Fibroblast of lung (primary cell): Measurements from ENCODE around the gene HIPK2. TPM values are rescaled to one million over a fixed set of nuclear protein-coding genes. Genes with fewer than 3 reads are reported as not detected.

Experiments
- DNase-seq, 2 donors: peaks; one replicate each; pipeline versions ENCODE4 v3.0.0 to v3.0.0-alpha.2; 2010; ENCODE audit warnings: low read depth in 2 of 2
- H2AFZ ChIP-seq: 2 replicates; pipeline ENCODE4 v1.5.1; 2012; ENCODE audit warnings: low read length, control low read depth, inconsistent platforms
- H3K27ac ChIP-seq: 2 replicates; pipeline ENCODE4 v1.5.1; 2011; ENCODE audit warnings: low read length, control low read depth; ENCODE audit not compliant: insufficient read depth
- H3K27me3 ChIP-seq: 2 replicates; pipeline ENCODE4 v1.5.1; 2011; ENCODE audit warnings: mild to moderate bottlenecking, low read length; ENCODE audit not compliant: control insufficient read depth, insufficient read depth
- H3K36me3 ChIP-seq: 2 replicates; pipeline ENCODE4 v1.5.1; 2011; ENCODE audit warnings: low read length; ENCODE audit not compliant: control insufficient read depth, insufficient read depth
- H3K4me1 ChIP-seq: 2 replicates; pipeline ENCODE4 v1.5.1; 2011; ENCODE audit warnings: low read length; ENCODE audit not compliant: control insufficient read depth, insufficient read depth; ENCODE audit errors: extremely low read depth
- H3K4me2 ChIP-seq: 2 replicates; pipeline ENCODE4 v1.5.1; 2011; ENCODE audit warnings: low read length, control low read depth; ENCODE audit not compliant: insufficient read depth; ENCODE audit errors: extremely low read depth
- H3K4me3 ChIP-seq, 4 experiments: fragments of 200-600 bp in 1 of 4; sonication (generic) in 1 of 4; replicated peaks in 1 of 4; 2 replicates each; pipeline ENCODE4 v1.5.1; 2011 to 2016; ENCODE audit warnings: low read length in 4 of 4, low read depth in 3 of 4, mild to moderate bottlenecking in 3 of 4, control low read depth in 2 of 4, inconsistent platforms in 1 of 4, mixed read lengths in 1 of 4; ENCODE audit not compliant: insufficient read depth in 1 of 4; ENCODE audit errors: control extremely low read depth in 1 of 4
- H3K79me2 ChIP-seq: 2 replicates; pipeline ENCODE4 v1.5.1; 2012; ENCODE audit warnings: mild to moderate bottlenecking, low read length, inconsistent platforms; ENCODE audit not compliant: control insufficient read depth, insufficient read depth
- H3K9ac ChIP-seq: 2 replicates; pipeline ENCODE4 v1.5.1; 2011; ENCODE audit warnings: mild to moderate bottlenecking, low read length, control low read depth; ENCODE audit not compliant: insufficient read depth
- H3K9me3 ChIP-seq: 2 replicates; pipeline ENCODE4 v1.5.1; 2012; ENCODE audit warnings: low read depth, low read length; ENCODE audit not compliant: control insufficient read depth, insufficient read depth
- H4K20me1 ChIP-seq: 2 replicates; pipeline ENCODE4 v1.5.1; 2011; ENCODE audit warnings: low read length; ENCODE audit not compliant: control insufficient read depth, insufficient read depth; ENCODE audit errors: extremely low read depth
- EZH2 ChIP-seq: IDR thresholded peaks from 2 replicates; pipeline ENCODE4 v1.5.1; 2012; ENCODE audit warnings: low read length, control low read depth, mild to moderate bottlenecking; ENCODE audit errors: missing control alignments
- polyA plus RNA-seq, 2 donors: library from polyadenylated mRNA; depleted of rRNA in 1 of 2; stranded (reverse) in 1 of 2; unstranded in 1 of 2; fragments of >200 nt; gene quantifications; 2 replicates each; pipeline ENCODE4 v1.2.1, GENCODE V29; 2011 to 2012; ENCODE audit warnings: missing spikeins in 1 of 2
- total RNA-seq: library from RNA; depleted of rRNA; stranded (reverse); fragments of >200 nt; gene quantifications from 2 replicates; pipeline ENCODE4 v1.2.1, GENCODE V29; 2014
- TF ChIP-seq, protein P1 (sequence below), 2 donors: IDR thresholded peaks in 1 of 2; conservative IDR thresholded peaks in 1 of 2; 1 replicate in 1 of 2; 2 replicates in 1 of 2; pipeline ENCODE4 v1.5.1; 2011 to 2012; ENCODE audit warnings: low read length in 2 of 2, control low read depth in 1 of 2, inconsistent platforms in 1 of 2, low read depth in 1 of 2, mild to moderate bottlenecking in 1 of 2

Gene HIPK2
- total and polyA plus RNA-seq, 2 donors (not counting 1 experiment from before 2014, with no cell fraction given) = 10.1 to 11.1 TPM

DNA sequence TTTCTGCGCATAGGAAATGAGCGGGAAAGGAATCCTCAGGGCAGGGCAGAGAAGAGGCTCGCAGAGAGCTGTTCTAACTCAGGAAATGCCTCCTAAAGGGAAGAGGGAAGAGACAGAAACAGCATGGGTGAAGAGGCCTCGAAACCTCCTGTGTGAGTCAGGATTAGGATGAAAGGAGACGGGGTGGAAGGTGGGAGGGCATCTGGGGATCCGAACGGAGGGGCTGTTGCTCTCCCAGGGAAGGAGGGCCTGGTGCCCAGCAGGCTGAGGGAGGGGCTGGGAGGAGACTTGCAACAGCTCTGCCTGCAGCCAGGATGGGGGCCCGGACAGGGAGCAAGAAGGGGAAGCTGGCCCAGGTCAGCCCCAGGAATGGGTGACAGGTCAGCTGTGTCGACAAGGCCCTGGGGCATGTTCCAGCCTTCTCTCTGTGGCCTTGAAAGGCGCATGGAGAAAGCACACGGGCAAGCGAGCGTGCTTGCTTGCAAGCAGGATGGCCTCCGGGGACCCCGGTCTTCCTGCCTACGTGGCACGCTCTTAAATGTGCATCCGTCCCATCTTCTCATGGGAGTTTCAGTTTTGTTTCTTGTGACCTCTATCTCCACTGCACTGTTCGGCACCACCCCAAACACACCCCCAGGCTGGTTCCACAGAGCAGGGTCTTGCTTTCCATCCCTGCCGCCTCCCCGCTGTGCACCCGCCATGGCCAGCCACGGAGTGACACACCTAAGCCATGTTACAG, 63.5 kb downstream of the HIPK2 start:
- DNase-seq = no peak
- no peaks in the 10 kb centered on the region for H3K9me3 ChIP-seq
- H3K36me3 ChIP-seq = peaks cover 19% of the 10 kb centered on the region
- no peaks in the 10 kb centered on the region for H4K20me1 ChIP-seq
- H3K9ac ChIP-seq = no peak overlapping the region
- peaks cover 6% of the 10 kb centered on the region for H3K4me1 ChIP-seq
- TF ChIP-seq, protein P1, sequence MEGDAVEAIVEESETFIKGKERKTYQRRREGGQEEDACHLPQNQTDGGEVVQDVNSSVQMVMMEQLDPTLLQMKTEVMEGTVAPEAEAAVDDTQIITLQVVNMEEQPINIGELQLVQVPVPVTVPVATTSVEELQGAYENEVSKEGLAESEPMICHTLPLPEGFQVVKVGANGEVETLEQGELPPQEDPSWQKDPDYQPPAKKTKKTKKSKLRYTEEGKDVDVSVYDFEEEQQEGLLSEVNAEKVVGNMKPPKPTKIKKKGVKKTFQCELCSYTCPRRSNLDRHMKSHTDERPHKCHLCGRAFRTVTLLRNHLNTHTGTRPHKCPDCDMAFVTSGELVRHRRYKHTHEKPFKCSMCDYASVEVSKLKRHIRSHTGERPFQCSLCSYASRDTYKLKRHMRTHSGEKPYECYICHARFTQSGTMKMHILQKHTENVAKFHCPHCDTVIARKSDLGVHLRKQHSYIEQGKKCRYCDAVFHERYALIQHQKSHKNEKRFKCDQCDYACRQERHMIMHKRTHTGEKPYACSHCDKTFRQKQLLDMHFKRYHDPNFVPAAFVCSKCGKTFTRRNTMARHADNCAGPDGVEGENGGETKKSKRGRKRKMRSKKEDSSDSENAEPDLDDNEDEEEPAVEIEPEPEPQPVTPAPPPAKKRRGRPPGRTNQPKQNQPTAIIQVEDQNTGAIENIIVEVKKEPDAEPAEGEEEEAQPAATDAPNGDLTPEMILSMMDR (conservative IDR thresholded peaks at IDR 0.05 in 1 of 2, IDR thresholded peaks at IDR 0.05 in 1 of 2; ENCODE audit: low read depth in 1 of 2, low read length in 2 of 2) = no peak
- TF ChIP-seq EZH2 = no peak
- H3K79me2 ChIP-seq = peaks cover 13% of the 10 kb centered on the region
- no peak overlapping the region for H2AFZ ChIP-seq
- no peak overlapping the region for H3K27ac ChIP-seq
- H3K4me3 ChIP-seq = no peak overlapping the region
- no peaks in the 10 kb centered on the region for H3K27me3 ChIP-seq
- no peak overlapping the region for H3K4me2 ChIP-seq

DNA sequence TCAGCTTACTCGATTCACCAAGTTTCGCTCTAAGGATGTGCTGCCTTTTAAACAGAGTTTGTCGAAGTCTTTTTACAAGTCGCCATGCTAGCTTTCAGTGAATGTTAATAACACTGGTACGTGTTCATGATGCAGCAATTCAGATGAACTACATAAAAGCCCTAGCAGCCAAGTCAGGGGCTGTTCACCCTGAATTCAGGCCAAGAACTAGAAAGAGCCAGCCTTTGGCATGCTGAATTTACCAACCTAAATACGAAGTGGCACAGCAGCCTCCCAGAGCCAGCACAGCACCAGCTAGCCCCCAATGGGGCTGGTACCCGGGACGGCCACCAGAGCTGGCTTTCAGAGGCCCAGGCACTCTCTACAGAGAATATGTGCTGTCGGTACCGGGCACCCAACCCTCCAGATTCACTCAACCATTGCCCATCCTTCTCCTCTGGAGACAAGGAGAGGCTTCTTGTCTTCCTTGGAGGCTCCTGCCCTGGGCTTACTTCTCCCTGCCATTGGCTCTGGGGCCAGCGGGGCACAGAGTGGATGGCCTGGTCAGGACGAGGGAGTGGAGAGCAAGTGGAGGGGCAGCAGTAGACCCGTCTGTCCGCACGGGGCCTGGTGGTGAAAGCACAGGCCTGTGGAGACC, 64.2 kb downstream of the HIPK2 start:
- Histone ChIP-seq H3K27ac (no peak overlapping the region), H3K9ac (no peak overlapping the region), H3K9me3 (no peaks in the 10 kb centered on the region), H3K4me3 (no peak overlapping the region), H3K27me3 (no peaks in the 10 kb centered on the region), H2AFZ (no peak overlapping the region), H3K36me3 (peaks cover 19% of the 10 kb centered on the region), H3K4me2 (no peak overlapping the region), H3K79me2 (peaks cover 10% of the 10 kb centered on the region), H3K4me1 (peaks cover 11% of the 10 kb centered on the region), H4K20me1 (peaks cover 1% of the 10 kb centered on the region)
- DNase-seq = no peak
- TF ChIP-seq, protein P1 (conservative IDR thresholded peaks at IDR 0.05 in 1 of 2, IDR thresholded peaks at IDR 0.05 in 1 of 2; ENCODE audit: low read depth in 1 of 2, low read length in 2 of 2) = no peak
- TF ChIP-seq EZH2 = no peak

DNA sequence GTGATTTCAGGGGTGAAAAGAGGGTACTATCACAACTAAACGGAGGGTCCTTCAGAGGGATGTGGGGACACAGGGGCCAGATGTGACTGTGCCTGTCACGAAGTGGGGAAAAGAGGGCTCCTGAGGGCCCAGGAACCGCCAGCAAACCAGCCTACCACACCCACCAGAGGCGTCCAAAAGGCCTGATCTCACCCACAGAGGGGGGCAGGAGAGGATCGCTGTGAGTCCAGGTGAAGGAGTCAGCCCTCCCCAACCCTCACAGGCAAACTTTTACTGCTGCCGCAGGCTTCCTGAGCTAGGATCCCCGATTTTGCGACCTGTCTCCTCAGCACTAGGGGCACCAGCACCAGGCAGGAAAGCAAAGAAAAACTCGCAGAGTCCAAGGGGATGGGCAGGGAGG, 64.7 kb downstream of the HIPK2 start:
- Histone ChIP-seq H3K79me2 (peaks cover 15% of the 10 kb centered on the region), H3K9me3 (no peaks in the 10 kb centered on the region), H3K27ac (no peak overlapping the region), H3K36me3 (peaks cover 22% of the 10 kb centered on the region), H3K9ac (no peak overlapping the region), H2AFZ (no peak overlapping the region), H4K20me1 (peaks cover 3% of the 10 kb centered on the region), H3K4me2 (no peak overlapping the region), H3K4me3 (no peak overlapping the region), H3K27me3 (no peaks in the 10 kb centered on the region), H3K4me1 (peaks cover 12% of the 10 kb centered on the region)
- TF ChIP-seq EZH2 = no peak
- TF ChIP-seq, protein P1 (conservative IDR thresholded peaks at IDR 0.05 in 1 of 2, IDR thresholded peaks at IDR 0.05 in 1 of 2; ENCODE audit: low read depth in 1 of 2, low read length in 2 of 2) = no peak
- DNase-seq = no peak
